Activated CD8-positive, alpha-beta memory T cell treated with anti-CD3 and anti-CD28 coated beads for 48 hours (primary cell): Measurements from ENCODE around the gene TAP1.
"Not testable (repeated sequence)": the region's sequence is repeated elsewhere in the genome, so short reads cannot be mapped to it uniquely, and the experiment has no call there.

Experiments used
- DNase-seq, 3 experiments: peaks; one replicate each; pipeline ENCODE4 v3.0.0-alpha.2; 2020; ENCODE audit warnings: low read depth in 2 of 3, low spot score in 2 of 3

The TAP1 gene

GRCh38 chr6:32853541-32854375 lies at the start of gene TAP1, which contains the start of gene PSMB9:
TAP1 (minus strand) TSS chr6:32853704; CDS start chr6:32853636, 68 bp downstream.
PSMB9 (plus strand) TSS chr6:32854192; CDS start chr6:32854230, 38 bp downstream.
- peak; percentile 79 to 87 (median 80) for DNase-seq

- DNase-seq = no peak
Observed at GRCh38 chr6:32895006-32895345, 41.5 kb upstream of the TAP1 start.

- peak; percentile 88 to 99 (median 96) for DNase-seq
Observed at GRCh38 chr6:32894085-32895005, 40.8 kb upstream of the TAP1 start.

- DNase-seq = no peak
Observed at GRCh38 chr6:32890831-32891230, 37.3 kb upstream of the TAP1 start.

GRCh38 chr6:32889533-32889932 lies 36.0 kb upstream of the TAP1 start:
- DNase-seq = no peak

GRCh38 chr6:32888576-32888975 lies 35.1 kb upstream of the TAP1 start:
- no peak for DNase-seq

GRCh38 chr6:32887616-32888015 lies 34.1 kb upstream of the TAP1 start:
- no peak for DNase-seq

- no peak for DNase-seq
Observed at GRCh38 chr6:32886681-32887383, 33.3 kb upstream of the TAP1 start.

- DNase-seq = no peak
Observed at GRCh38 chr6:32885698-32886286, 32.3 kb upstream of the TAP1 start.

GRCh38 chr6:32883789-32884188 lies 30.3 kb upstream of the TAP1 start:
- DNase-seq = no peak

- DNase-seq = no peak
Observed at GRCh38 chr6:32882879-32883250, 29.4 kb upstream of the TAP1 start.

GRCh38 chr6:32880962-32881361 lies 27.5 kb upstream of the TAP1 start:
- not testable (repeated sequence) for DNase-seq

- DNase-seq = no peak
Observed at GRCh38 chr6:32879691-32880090, 26.2 kb upstream of the TAP1 start.

GRCh38 chr6:32876603-32877002 lies 23.1 kb upstream of the TAP1 start:
- DNase-seq = no peak

- DNase-seq = not testable (repeated sequence)
Observed at GRCh38 chr6:32873947-32874346, 20.4 kb upstream of the TAP1 start.

GRCh38 chr6:32868257-32868788 lies 14.8 kb upstream of the TAP1 start:
- peak; percentile 52 to 89 (median 73) for DNase-seq

- DNase-seq = no peak
Observed at GRCh38 chr6:32867554-32868256, 14.2 kb upstream of the TAP1 start.

GRCh38 chr6:32867022-32867477 lies 13.5 kb upstream of the TAP1 start:
- DNase-seq = no peak

- DNase-seq = no peak
Observed at GRCh38 chr6:32865724-32866443, 12.4 kb upstream of the TAP1 start.
